ENCODE results near the gene AMDHD2.

Gene AMDHD2

DNA sequence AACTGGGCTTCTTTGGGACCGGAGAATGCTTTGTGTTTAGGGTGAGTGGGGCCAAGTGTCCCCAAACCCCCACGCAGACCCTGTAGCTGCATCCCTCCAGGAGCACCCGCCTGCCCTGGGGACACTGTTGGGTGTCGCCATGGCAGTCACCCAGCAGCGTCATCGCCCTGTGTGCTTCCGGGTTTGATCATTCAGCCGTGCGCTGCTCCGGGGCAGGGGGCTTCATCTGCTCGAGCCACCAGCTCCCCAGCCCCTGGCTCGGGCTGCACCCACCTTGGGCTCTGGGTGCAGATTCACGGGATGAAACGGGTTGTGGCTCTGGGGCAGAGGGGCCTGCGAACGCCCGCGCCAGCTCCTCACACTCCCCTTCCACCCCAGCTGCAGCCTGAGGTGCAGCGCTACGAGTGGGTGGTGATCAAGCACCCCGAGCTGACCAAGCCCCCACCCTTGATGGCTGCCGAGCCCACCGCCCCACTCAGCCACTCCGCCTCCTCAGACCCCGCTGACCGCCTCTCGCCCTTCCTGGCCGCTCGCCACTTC is 20.2 kb upstream of the AMDHD2 start:
- ATAC-seq (no peak), DNase-seq (no peak)

DNA sequence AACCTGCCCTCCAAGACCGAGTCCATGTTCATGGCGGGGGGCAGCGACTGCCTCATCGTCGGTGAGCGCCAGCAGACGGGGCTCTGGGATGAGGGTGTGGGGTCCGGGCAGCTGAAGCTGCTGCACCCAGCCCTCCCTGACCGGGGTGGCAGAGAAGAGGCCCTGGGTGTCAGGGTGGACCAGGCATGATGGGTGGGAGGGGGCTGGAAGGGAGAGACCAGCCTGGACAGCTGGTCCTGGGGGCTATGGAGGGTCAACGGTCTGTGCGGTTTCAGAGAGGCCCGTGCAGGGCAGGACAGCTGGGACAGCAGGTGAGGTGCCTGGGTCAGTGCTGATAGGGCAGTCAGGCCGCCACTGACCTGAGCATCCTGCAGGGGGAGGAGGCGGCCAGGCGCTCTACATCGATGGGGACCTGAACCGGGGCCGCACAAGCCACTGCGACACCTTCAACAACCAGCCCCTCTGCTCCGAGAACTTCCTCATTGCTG is 19.7 kb upstream of the AMDHD2 start:
- DNase-seq (no peak), ATAC-seq (no peak)

DNA sequence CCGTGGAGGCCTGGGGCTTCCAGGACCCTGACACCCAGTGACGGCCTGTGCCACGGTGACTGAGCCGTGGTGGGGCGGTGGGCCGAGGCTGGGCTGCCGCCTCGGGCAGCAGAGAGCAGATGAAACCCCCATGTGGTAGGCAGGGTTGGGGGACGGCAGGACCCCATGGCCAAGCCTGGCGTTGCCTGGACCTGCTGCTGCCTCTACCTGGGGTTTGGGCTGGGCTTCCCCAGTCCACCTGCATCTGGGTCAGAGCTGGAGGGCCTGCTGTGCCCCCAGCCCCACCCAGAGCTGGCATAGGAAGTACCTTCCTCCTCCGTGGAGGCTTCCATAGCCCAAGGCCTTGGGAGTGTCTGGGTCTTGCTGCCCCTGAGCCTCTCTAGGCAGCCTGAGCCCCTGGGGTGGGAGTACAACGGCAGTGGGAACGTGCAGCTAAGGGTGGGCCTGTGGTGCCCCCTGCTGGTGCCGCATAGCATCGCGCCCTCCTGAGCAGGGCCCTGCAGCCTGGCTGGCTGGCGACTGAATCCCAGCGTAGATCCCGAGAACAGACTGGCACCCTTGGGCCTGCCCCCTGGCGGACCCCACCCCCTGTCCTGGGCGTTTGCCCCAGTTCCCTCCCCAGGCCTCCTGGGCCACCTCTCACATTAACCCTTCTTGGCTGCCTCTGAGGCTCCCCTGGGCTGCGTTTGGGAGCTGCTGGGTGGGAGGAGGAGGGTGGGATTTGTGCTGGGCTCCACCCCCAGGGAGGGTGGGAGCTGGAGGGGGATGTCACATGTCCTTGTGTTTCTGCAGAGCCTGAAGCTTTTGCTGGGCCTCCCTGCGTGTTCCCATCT is 19.0 kb upstream of the AMDHD2 start:
- DNase-seq: peak; percentile 85

DNA sequence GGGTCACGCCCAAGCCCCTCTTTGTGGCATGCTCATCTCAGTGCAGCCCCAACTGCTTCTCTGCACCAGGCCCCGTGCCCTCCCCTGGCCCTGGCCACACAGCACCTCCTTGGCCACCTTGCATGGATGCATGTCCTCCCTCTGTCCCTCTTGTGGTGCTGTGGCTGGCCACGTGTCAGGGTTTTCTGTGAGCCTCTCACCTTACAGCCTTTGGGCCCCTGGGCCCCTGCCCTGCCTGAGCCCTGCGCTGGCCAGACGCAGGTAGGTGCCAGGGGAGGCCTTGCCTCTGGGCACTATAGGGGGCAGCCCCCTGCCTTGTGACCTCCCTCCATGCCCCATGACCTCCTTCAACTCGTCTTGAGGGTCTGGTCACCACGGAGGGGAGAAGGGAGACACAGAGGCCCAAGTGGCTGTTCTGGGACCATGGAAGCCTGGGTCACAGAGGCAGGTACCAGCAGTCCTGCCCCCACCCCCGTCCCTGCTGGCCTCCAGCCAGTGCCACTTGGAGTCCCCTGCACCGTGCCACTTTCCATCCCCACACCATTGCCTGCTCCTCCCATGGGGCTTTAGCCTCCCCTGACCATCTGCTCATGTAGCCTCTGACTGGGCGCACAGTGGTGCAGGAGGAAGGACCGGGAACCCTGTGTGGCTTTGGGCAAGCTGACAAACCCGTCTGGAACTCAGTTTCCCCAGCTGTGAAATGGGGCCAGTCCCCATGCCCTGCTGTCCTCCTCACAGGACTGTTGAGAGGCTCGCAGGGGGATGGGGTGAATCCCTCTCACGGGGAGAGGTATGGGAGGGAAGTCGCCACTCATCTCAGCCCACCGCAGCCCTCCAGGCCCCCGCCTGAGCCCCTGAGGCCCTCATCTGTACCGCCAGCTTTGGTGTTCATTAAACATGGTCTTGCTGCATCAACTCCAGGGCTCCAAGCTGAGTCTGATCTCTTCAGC is 17.9 kb upstream of the AMDHD2 start:
- DNase-seq (no peak), ATAC-seq (no peak)

More for the DNA sequence above, 19.0 kb upstream of the AMDHD2 start:
- ATAC-seq: peak; percentile 88

DNA sequence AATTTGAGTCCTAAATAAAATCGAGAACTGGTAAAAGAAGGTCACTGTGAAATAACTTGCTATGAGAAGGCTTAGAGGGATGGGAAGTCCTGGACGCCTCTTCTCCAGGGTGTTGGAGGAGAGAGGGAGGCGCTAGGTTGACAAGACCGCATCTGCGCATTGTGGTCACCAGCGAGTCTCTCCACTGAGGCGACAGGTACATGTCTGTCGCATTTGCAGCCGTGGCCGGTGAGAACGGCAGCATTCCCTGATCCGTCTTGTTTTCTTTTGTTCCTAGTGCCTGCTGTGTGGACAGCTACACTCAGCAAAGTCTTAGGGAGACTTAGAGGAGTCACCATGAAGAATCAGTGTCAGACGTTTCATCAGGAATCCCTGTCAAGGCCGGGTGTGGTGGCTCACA is 14.5 kb upstream of the AMDHD2 start:
- ATAC-seq (no peak), DNase-seq (no peak)

DNA sequence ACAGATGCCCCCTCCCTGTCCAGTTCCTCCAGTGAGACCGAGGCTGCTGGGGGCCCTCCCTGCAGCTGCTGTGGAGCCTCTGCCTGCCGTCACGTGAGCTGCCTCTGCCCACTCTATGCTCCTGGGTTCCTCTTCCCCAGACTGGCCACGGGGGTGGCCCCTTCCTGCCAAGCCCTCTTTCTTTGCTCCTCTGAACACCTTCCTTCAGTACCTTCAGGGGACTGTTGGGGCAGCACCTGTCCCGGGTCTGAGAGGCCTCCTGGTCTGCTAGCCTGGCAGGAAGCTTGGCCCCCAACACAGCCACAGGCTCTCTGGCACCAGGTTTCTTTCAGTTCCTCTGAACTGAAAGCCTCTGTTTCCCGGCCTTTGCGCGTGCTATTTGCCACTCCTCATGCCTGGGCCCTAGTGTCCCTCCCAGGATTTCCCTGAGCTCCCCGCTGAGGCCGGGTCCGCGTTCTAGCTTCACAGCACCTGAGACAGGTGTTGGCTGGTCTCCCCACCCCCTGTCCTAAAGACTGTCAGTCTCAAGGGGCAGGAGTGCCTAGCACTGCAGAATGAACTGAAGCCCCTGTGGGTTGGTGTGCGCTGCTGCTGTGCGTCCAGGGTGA is 13.0 kb upstream of the AMDHD2 start:
- ATAC-seq: peak; percentile 24
- no peak for DNase-seq

DNA sequence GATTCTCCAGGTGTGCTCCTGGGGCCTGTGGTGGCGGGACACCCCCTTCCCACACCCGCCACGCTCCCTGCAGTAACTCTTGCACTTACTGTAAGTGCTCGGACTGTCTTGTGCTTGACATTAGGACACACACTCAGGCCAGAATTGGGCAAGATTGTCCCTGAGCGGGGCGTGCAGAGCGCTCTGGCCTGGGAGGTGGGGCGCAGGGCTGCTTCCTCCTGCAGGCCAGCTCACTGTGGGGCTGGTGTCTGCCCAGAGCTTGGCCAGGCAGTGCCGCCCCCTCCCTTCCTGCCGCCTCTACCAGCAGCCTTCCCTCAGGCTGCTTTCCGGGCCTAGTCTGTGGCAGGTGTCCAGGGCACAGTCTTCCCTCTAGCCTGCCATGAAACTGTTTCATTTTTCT is 12.5 kb upstream of the AMDHD2 start:
- DNase-seq (no peak), ATAC-seq (no peak)

DNA sequence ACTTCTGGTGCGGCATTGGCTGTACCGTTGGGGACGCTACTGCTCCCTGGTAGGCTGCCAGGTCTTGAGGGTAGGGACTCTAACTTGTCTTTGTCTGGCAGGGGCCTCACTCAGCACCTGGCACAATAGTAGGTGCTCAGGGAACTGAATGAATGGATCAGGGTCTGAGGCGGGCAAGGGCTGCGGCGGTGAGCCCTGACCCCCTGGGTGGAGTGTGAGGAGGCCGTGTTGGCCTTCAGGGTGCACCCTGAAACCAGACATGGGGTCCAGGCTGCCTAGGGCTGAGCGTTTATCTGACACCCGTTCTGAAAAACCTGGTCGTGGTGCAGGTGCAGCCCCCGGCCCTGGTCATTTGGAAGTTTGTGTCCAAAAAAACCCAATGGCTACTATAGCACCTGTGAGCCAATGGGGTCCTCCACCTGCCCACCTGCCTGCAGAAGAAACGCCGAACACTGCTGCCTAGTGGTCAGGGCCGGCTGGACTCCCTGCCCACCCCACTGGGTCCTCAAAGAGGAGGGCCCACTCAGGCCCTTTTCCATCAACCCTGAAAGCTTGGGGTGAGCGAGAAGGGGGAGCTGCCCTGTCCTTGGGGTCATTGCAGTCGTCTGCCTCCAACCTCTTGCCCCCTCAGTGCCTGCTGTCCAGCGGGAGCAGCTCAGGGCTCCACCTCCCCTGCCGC is 11.3 kb upstream of the AMDHD2 start:
- ATAC-seq (no peak), DNase-seq (no peak)

DNA sequence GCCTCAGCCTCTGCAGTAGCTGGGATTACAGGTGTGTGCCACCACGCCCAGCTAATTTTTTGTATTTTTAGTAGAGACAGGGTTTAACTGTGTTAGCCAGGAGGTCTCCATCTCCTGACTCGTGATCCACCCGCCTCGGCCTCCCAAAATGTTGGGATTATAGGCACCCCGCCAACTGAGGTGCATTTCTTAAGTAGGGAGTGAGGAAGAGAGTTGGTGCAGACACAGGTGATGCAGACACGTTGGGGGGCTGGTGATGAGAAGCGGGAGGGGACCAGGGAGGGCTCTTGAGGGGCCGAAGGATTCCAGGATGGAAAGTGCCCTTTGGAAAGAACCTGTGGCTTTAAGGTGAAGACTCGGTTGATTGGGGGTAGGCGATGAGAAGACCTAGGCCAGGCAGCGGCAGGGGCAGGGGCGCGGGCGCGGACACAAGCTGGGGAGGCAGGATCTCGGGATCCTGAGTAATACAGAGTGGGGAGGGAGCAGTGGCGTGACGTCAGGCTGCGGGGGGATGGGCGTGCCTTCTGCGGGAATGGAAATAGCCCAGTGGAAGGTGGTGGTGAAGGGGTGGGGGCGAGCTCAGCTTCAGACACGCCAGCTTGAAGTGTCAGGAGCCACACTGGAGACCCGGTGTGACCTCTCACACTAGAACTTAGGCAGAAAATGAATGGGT is 8.9 kb upstream of the AMDHD2 start:
- ATAC-seq (no peak), DNase-seq (no peak)

DNA sequence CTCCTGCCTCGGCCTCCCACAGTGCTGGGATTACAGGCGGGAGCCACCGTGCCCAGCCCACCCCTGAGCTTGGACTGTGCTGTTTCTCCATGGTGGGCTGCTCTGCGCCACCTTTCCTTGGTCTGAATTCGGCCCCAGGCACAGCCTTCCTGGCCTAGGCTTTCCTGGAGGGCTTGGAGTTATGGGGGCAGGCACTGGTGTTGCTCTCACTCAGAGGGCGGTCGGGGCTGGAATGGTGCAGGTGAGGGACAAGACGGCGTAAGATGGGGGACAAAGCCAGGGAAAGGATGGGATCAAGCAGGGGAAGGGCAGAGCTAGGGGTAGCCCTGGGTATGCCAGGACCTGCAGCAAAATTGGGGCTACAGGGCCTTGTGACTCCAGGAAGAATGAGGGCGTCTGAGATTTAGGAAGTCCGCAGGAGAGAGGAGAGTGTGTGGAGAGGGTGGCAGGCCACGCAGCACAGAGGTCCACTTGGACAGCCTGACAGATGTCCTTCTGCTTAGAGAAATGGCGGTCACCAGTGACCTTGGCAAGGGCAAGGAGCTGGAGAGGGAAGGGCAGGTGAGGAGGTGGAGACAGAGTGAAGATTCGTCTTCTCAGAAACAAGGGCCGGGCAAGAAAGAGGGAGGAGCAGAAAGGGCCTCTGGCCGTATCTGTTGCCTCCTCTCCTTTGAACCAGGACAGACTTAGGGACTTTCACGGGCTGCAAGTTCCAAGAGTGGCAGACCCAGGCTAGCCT is 8.0 kb upstream of the AMDHD2 start:
- ATAC-seq (no peak), DNase-seq (no peak)

DNA sequence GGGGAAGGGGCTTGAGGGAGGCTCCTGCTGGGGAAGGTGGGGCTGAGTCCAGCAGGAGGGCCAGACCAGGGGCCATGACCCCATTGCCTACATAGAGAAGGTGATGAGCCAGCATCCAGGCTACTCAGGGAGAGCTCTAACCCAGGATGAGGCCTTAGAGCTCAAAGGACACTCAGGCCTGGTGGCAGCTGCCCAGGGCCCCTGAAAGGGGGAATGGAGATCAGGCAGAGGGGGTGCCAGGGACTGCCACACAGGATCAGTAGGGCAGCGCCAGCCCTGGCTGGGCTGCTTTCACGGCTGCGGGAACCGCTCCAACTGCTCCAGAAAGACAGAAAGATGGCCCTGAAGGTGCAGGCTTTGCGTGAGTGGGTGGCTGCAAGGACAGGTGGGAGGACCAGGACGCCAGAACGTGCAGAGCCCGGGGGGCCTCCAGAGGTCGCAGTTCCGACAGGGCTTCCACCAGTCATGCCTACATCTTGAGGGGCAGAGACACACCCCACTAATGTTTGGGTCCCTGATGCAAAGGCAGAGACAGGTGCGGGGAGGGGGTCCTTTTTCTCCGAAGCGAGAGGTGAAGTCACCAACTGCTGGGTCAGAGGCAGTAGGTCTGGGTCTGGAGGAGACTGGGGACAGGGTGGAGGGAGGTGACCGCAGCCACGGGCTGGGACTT is 7.3 kb upstream of the AMDHD2 start:
- ATAC-seq: no peak
- no peak for DNase-seq

DNA sequence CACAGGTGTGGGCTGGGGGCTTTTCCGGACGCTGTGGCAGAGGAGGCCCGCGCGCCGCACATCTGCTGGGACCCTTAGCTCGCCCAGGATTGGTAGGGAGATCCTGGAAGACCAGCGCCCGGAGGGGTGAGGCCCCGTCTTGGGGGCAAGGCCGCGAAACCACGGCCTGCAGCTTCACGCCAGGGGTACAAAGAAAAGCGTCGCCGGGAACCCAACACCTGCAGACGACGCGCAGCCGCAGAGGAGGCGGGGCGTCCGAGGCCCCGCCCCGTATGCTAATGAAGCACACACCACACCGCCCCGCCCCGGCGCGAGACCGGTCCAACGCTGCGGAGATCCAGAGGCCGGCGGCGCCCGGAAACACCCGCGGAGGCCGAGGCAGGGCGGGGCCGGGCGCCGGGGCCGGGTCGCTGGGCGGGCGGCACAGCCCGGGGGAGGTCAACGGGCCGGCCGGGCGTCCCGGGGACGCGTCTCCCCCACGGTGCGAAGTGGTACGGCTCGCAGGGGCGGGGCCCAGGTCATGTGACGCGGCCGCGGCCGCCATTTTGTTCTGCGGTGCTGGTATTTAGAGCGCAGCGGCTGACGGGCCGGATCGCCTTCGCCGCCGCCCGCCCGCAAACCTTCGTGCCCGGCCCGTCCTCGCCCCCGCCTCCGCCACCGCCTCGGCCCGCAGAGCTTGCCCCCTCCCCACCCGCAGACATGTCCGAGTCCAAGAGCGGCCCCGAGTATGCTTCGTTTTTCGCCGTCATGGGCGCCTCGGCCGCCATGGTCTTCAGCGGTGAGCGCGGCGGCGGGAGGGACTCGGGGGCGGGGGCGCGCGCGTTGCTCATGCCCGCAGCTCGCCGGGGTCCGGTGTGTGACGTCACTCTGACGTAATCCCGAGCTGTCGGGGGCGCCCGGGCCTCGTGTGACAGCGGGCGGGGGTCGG is 6.5 kb upstream of the AMDHD2 start, which contains the start of gene ATP6V0C:
Gene ATP6V0C, plus strand, starts transcription at position 548 of the 928 bp plus-strand sequence. Its CDS starts 152 bp downstream, at position 700.
- peak; percentile 91 for DNase-seq
- peak; percentile 81 for ATAC-seq

DNA sequence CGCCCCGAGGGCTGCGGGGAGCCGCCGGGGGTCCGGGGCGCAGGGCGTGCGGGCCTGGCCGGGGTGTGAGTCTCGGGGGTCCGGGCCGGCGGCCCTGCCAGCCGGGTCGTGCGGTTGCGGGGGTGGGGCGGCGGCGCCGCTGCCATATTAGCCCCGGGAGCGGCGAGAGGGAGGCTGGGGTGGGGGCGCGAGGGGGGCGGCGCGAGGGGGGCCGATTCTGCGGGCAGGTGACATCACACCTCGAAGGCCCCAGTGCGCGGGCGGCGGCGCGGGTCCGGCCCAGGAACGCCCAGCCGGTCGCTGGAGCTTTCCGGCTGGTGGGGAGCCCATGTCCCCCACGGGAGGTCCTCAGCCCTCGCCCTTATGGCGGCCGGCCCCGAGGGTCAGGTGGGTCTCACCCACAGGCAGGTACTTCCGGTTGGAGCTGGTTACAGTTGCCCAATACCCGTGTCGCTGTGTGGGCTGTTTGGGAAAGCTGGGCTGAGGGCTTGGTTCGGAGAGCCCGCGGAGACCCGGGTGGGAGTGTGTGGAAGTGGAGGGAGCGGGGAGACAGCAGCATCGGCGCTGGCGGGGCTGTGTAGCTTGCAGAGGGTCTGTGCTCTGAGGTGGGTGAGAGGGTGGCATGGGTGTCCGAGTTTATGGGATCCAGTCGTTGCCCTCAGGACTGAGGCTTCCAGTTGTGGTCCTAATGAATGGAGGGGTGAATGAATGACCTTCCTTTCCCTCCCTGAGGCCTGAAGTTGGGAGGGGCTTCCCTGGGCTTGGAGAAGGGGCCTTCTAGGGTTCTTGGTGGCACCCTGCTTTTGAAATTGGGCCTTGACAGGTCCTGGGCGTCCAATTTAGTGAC is 5.6 kb upstream of the AMDHD2 start:
- DNase-seq (peak; percentile 47), ATAC-seq (no peak)

DNA sequence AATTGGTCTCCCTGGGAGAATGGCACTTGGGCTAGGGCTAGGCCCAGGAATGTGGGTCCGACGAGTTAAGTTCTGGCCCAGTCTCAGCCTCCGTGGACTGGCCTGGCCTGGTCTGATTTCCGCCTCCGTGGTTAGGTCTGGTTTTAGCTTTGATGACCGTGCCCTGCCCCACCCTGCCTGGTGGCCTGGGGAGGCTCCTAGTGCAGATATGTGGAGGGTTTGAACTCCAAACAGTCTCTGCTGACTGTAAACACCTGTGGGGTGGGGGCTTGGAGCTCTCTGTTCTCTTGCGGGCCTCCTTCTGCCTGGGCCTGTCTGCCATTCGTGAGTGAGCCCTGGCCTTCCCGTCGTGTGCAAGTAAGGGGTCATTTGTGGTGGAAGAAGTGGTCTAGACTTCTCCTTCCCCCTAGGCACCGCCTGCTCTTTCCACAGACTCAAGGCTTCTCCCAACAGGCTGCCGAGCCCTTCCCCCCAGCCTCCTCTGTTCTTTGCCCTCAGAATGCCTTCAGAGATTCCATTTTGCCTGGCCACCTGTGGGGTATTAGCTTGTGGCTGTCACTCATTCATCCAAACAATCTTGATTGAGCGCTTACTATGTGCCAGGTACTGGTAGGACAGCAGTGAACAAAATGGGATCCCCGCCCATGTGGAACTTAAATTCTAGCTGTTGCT is 4.9 kb upstream of the AMDHD2 start:
- ATAC-seq: no peak
- DNase-seq: peak; percentile 12

DNA sequence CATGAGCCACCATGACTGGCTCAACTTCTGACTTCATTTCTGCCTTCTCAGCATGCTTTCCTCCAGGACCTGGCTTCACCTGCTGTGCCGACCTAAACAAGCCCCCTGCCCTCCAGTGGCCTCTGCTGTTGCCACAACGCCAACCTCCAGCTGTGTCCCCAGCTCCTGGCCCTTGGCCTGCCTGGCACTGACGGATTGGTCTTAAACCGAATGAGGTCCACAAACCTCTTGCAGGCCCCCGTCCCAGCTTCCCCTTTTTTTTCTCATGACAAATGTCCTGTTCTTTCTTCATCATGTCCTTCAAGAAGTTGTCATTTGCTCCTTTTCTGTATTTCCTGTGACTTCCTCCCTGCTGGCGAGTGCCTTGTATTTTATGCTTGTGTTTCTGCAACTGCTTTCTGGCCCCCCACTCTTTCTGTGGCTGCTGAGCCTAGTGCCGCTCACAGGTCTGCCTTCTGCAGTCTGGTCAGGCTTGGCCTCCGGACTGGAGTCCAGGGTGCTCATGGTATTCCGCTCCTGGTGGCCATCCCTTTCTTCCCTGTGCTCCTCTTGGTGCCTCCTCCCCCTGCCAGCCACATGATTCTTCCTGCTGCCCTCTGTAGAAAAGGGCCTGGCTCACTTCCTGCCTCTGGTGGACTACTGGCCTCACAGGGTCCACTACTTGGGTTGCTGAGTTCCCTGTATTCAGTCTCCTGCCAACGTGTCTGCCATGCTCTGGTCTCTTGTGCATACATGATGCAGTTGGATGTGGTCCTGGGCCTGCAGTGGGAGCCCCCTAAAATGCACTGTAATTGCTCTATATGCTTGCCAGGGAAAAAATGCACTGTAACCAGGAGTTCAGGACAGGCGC is 3.6 kb upstream of the AMDHD2 start:
- no peak for ATAC-seq
- no peak for DNase-seq
